LNCAP (cell line): Measurements from ENCODE around the gene PYROXD2.

Experiments
- TF ChIP-seq, protein P1 (sequence below): fragments of 450-650 bp; IDR thresholded peaks from 2 replicates; pipeline ENCODE4 v1.5.1; 2017; ENCODE audit warnings: mild to moderate bottlenecking

PYROXD2 gene

DNA sequence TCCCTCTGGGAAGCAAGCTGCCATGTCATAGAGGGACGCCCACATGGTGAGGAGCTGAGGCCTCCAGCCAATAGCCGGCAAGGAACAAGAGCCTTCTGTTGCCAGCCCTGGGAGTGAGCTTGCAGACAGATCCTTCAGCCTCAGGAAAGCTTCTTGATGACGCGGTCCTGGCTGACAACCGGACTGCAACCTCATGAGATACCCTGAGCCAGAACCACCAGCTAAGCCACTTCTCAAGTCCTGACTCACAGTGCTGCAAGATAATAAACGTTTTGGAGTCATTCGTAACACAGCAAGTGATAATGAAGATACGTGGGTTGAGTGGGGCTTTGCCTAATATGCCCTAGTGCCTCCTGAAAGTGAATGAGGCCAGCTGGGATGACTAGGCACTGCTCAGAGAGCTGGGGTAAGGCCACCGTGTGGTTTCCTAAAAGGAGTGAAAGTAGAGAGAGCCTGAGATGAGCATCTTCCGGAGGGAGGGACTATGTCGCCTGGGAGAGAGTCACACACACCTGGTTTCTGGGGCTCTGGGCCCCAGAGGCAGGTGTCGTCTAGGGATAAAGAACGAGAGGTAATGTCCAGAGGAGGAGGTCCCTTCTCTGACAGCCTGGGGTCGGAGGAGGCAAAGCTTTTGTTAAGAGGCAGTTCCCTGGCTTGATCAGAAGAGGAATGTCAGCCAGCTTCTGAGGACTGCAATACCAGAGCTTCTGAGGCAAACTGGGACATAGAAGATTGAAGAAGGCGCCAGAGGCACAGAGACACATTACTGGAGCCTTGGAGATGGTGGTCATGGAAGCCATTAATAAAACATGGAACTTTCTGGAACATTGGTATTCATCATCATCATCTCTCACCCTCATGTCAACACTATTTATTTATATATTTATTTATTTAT is 53.6 kb downstream of the PYROXD2 start:
- TF ChIP-seq, protein P1, sequence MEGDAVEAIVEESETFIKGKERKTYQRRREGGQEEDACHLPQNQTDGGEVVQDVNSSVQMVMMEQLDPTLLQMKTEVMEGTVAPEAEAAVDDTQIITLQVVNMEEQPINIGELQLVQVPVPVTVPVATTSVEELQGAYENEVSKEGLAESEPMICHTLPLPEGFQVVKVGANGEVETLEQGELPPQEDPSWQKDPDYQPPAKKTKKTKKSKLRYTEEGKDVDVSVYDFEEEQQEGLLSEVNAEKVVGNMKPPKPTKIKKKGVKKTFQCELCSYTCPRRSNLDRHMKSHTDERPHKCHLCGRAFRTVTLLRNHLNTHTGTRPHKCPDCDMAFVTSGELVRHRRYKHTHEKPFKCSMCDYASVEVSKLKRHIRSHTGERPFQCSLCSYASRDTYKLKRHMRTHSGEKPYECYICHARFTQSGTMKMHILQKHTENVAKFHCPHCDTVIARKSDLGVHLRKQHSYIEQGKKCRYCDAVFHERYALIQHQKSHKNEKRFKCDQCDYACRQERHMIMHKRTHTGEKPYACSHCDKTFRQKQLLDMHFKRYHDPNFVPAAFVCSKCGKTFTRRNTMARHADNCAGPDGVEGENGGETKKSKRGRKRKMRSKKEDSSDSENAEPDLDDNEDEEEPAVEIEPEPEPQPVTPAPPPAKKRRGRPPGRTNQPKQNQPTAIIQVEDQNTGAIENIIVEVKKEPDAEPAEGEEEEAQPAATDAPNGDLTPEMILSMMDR = no peak

DNA sequence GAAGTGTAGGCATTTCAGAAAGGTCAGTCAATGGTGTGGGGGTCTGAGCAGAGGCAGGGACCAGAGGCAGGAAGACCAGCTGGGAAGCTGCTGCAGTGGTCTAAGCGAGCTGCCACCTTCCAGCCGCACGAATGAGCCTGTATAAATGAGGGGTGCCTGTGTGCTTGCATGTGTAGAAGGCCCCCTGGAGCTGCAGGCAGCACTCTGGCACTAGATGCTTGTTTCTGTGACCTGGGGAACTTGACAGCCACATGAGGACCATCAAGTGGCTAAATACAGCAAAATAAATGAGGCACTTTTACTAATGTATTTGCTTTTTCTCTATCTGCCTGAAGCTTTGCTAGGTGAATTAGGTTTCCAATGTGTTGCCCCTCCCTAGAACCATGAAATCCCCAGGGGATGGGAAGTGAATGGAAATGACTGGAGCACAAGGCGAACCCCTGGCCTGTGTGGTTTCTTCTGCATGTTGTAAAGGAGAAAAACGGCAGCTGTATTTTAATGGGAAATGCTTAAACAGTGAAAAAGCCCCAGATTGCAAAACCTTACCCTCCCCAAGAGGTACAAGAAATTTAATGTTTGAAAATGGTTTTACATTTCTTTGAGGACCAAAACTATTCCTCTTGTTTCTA is 57.7 kb downstream of the PYROXD2 start:
- TF ChIP-seq, protein P1 = no peak

GRCh38 chr10:98354491-98354890 is 60.5 kb downstream of the PYROXD2 start:
- TF ChIP-seq, protein P1 = no peak

GRCh38 chr10:98353170-98353569 is 61.8 kb downstream of the PYROXD2 start:
- TF ChIP-seq, protein P1 = no peak

DNA sequence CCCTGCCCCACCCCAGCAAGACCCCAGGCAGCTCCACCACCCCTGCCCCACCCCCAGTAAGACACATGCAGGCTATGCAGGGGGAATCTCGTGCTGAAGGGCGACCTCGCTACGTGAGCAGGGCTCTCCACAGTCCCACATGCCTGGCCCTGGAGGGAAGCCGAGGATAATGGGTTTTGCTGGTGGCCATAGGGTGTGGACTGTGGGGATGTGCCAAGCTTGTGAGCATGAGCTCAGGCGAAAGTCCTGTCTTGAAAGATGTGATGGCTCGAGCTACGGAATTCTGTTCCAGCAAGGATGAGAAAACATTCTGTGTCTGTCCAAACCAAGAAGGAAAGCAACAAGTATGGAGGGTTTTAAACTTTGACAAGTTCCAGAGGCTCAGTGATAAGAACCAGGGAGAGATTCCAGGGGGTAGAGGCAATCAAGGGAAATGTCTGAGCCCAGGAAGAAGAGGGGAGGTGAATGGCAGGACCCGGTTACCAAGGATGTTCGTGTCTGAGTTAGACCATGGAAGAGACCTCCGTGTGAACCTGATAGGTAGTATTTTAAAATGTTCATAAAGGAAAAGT is 63.1 kb downstream of the PYROXD2 start:
- TF ChIP-seq, protein P1 = no peak

DNA sequence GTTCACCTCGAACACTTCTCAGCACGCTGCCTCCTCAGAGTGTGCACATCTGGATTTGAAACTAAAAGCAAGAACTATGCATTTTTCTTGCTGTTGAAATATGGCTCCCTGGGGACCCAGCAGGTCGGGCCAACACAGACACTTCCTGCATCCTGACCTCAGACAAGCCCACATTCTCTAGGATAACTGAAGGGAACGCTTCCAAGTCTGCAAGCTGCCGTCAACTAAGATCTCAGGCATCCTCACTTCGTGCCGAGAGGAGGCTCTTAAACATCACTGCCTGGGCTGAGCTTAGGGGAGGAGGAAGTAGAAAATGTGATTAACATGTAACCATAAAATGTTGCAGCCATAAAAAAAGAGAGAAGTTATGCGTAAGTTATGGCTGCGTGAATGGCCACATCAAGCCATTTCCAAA is 65.5 kb downstream of the PYROXD2 start:
- TF ChIP-seq, protein P1 = no peak

DNA sequence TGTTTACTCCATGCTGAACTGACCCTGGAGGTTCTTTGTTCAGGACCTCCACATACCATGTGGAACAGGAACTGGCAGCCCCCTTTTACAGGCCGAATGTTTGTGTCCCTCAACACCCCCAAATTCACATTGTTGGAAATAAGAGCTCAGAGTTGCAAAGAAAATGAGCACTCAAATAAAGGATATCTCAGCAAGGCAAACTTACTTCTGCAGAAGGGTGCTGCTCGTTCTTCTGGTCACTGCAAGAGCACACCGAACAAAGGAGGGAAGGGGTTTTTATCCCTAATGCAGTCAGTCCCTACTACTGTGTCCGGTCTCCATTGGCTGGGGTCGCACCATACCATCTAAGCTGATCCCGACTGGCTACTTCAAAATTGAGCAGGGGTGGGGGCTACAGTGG is 68.1 kb downstream of the PYROXD2 start:
- TF ChIP-seq, protein P1 = no peak
